ENCODE results near the gene EXOC6B.

The EXOC6B gene

DNA sequence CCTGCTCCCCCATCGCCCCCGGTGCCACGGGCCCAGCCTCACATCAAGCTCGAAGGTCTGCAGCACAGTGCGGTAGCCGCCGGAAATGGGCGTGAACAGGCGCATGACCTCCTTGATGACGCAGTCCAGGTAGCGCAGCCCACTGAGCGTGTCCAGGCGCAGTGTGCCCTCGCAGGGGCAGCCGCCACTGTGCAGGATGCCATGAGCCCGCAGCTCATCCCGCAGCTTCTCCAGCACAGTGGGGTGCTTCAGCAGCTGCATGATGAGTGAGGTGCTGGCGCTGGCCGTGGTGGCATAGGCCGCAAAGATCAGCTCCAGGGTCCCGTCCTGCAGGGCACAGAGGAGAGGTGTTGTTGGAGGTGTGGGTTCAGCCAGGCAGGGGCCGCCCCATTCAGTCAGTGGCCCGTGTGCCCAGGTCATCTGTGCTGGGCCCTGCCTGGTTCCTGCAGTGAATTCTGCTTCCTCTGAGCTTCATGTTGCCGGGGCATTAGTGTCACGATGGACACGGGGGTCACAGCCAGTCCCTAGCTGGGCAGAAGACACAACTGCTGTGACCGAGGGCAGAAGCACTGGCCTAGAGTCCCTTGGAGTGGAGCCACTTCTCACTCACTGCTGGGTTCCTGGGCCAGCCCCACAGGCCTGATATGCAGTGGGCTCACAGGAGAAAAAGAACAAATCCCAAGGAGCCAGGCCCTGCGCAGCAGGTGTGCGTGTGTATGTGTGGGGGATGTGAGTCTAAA is 692.7 kb downstream of the EXOC6B start:
- DNase-seq (ENCODE audit: low read depth) = no peak

- no peak for DNase-seq (ENCODE audit: low read depth)
Observed at GRCh38 chr2:72131916-72132841, 693.7 kb downstream of the EXOC6B start.

DNA sequence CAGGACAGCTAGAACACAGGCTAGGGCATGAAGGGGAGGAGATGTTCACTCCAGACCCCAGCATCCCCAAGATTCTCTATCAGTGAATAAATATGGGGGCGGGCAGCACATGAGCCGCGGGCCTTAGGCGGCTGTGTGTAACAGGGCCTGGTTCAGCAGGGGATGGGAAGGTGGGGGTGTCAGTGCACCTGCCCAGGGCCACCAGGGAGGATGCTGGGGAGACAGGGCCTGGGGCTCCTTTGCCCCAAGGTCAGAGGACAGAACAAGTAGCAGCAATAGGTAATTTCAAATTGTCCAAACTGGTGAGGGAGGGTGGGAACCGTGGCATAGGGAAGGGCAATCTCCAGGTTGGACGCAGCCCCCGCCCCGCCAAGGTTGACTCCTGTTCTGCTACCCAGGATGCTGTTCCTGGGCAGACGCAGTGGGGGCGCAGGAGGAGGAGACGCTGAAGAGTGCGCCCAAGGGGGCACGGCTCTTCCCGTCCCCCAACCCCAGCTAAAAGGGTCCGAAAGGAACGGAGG is 694.4 kb downstream of the EXOC6B start:
- no peak for DNase-seq (ENCODE audit: low read depth)

DNA sequence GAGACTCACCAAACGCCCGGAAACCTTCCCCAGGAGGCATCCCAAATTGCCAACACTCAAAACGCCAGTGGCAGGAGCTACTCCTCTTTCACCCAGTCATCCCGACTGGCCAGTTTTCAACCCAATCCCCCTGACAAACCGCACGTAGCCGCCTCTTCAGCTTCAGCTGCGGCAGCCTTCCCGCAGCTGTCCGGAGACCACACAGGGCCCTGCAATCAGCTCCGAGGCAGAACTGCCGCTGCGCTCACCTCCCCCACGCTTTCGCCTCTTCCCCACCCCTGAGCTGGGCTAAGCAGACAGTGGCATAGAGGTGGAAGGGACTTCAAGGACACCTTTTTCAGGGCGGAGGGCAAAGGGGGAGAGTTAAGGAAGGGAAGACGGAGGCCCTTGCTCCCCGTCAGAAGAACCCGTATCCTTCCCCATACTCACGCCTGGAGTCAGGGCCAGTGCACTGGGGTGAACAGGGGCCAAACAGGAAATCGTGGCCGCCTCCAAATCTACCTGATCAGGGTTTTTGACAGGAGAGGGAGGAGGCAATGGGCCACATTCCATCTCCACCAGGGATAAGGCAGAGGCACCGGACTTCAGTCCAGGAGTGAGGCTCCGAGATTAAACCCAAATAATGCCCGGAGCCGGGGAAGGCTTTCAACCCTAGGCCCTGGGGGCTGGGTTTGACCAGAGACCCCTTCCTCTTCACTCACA is 695.0 kb downstream of the EXOC6B start:
- DNase-seq (ENCODE audit: low read depth) = no peak

DNA sequence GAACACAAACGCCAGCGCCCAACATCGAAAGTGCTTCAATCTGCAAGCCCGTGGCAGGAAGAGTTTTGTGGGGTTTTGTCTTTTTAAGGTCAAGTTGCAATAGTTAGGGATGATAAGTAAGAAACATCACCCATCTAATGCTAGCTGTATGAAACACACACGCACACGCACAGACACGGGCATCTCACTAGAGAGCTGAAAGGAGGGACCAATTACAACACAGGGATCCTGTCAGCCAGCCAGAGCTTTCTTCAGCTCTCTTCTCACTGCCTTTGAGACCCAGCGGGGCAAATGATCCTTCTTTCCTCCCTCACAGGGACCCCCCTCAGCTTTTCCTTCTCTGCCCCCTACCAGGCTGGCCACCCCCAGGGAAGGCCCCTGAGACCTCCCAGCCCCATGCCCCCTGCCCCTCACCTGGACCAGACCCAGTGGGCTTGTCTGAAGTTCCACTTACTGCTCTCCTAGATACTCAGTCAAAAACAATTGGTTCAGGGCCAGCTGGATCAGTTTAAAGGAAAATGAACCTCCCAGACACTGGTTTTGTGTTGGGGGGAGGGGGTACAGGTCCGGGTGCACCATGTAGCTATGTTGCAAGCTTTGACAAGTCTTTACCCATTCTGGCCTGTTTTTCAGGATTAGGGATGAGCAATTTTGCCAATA is 696.0 kb downstream of the EXOC6B start:
- no peak for DNase-seq (ENCODE audit: low read depth)

DNA sequence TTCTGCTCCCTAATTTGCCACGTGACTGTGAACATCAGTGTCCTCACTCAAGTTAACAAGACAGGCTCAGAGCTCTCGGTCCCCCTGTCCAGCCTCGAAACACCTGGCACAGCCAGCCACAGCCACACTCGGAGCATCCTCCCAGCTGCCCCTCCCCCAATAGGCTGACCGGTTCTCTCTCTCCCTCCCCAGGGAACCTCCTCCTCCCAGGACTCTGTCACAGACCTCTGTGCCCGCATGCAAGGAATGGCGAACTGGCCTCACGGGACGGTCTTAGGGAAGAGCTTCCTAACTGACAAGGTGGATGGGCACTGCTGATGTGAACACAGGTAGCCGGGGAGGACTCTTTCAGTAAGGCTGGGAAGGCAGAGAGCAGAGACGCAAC is 697.0 kb downstream of the EXOC6B start:
- DNase-seq (ENCODE audit: low read depth) = no peak

DNA sequence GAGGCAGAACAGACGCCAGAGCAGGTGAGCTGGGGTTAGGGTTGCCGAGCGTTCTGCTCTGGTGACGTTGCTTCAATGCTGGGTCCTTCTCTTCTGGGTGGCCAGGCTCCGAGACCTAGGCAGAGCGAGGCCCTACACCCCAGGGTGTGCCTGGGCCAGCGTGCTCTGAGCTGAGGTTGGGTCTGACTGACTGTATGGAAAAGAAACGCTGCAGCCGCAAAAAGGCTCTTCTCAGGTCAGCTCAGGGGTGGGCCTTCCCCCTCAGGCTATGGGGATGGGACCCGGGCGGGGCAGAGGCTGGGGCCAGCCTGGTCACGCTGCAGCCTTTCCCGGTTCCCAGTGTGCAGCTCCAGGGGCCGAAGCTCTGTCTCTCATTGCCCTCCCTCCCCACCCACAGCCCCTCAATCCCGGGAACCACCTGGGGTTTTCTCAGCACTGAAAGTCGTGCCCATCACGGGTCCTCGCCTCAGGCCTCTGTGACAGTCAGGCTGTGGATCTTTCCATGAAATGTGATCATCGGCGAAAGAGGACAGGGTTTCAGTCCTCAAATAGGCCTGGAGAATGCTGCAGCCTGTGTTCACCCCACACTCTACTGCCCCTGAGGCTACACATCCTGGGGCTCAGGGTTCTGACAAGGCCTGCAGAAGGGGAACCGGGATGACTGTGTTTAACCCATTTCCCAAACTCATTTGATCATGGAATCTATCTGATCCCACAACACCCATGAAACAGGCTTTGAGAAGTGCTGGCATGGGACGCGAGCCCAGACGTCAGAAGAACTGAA is 697.6 kb downstream of the EXOC6B start:
- DNase-seq (ENCODE audit: low read depth) = no peak

- no peak for DNase-seq (ENCODE audit: low read depth)
Observed at GRCh38 chr2:72127401-72128058, 698.3 kb downstream of the EXOC6B start.

GRCh38 chr2:72126186-72127100 is 699.4 kb downstream of the EXOC6B start:
- DNase-seq (ENCODE audit: low read depth) = no peak

Measured in GM04504 (cell line).